ENCODE data around the gene KRT76.

DNA sequence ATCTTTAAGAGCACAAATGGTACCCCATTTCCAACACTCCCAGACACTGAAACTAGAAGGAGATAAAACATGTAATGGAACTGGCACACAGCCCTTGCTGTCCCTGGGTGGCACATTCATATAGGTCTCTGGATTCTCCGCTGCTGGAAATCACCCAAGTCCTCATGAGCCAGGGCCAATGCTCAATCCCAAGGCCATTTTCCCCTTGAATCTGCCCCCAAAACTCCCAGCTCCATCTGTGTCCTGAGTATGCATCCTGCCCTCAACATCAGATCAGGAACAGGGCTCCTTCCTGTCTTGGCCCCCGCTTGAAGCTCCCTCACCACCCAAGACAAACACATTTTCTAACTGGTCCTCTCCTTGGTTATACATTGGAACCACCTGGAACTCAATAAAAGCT, 24.6 kb downstream of the KRT76 start:
- TF ChIP-seq, protein P1, sequence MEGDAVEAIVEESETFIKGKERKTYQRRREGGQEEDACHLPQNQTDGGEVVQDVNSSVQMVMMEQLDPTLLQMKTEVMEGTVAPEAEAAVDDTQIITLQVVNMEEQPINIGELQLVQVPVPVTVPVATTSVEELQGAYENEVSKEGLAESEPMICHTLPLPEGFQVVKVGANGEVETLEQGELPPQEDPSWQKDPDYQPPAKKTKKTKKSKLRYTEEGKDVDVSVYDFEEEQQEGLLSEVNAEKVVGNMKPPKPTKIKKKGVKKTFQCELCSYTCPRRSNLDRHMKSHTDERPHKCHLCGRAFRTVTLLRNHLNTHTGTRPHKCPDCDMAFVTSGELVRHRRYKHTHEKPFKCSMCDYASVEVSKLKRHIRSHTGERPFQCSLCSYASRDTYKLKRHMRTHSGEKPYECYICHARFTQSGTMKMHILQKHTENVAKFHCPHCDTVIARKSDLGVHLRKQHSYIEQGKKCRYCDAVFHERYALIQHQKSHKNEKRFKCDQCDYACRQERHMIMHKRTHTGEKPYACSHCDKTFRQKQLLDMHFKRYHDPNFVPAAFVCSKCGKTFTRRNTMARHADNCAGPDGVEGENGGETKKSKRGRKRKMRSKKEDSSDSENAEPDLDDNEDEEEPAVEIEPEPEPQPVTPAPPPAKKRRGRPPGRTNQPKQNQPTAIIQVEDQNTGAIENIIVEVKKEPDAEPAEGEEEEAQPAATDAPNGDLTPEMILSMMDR (IDR thresholded peaks at IDR 0.05): no peak
- TF ChIP-seq POLR2AphosphoS5 (IDR thresholded peaks at IDR 0.05; ENCODE audit: low read depth, low read length): no peak
- TF ChIP-seq, protein P2, sequence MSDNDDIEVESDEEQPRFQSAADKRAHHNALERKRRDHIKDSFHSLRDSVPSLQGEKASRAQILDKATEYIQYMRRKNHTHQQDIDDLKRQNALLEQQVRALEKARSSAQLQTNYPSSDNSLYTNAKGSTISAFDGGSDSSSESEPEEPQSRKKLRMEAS (IDR thresholded peaks at IDR 0.05; ENCODE audit: low read depth): no peak
- TF ChIP-seq, protein P3, sequence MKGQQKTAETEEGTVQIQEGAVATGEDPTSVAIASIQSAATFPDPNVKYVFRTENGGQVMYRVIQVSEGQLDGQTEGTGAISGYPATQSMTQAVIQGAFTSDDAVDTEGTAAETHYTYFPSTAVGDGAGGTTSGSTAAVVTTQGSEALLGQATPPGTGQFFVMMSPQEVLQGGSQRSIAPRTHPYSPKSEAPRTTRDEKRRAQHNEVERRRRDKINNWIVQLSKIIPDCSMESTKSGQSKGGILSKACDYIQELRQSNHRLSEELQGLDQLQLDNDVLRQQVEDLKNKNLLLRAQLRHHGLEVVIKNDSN (IDR thresholded peaks at IDR 0.05; ENCODE audit: borderline replicate concordance, low read depth): no peak
- no peak for TF ChIP-seq JUND (IDR thresholded peaks at IDR 0.05)
- no peak for TF ChIP-seq EP300 (IDR thresholded peaks at IDR 0.05; ENCODE audit: borderline replicate concordance in 1 of 2, low read depth in 1 of 2, low read length in 1 of 2)
- no peak for TF ChIP-seq YY1 (IDR thresholded peaks at IDR 0.05; ENCODE audit: low read depth)
- TF ChIP-seq RCOR1 (IDR thresholded peaks at IDR 0.05; ENCODE audit: low read length): no peak
- TF ChIP-seq FOXM1 (IDR thresholded peaks at IDR 0.05; ENCODE audit: low read depth): no peak
- TF ChIP-seq, protein P4, sequence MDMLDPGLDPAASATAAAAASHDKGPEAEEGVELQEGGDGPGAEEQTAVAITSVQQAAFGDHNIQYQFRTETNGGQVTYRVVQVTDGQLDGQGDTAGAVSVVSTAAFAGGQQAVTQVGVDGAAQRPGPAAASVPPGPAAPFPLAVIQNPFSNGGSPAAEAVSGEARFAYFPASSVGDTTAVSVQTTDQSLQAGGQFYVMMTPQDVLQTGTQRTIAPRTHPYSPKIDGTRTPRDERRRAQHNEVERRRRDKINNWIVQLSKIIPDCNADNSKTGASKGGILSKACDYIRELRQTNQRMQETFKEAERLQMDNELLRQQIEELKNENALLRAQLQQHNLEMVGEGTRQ (IDR thresholded peaks at IDR 0.05; ENCODE audit: borderline replicate concordance, low read depth, low read length): no peak
- TF ChIP-seq FOXJ3 (CRISPR knock-in tag; IDR thresholded peaks at IDR 0.05): no peak
- no peak for TF ChIP-seq CHD2 (IDR thresholded peaks at IDR 0.05; ENCODE audit: low read length, partially characterized antibody)

Measured in SK-N-SH (cell line).